CD1c-positive myeloid dendritic cell (primary cell): ENCODE measurements around the gene DPP6.
"Not testable (repeated sequence)": the region's sequence is repeated elsewhere in the genome, so short reads cannot be mapped to it uniquely, and the experiment has no call there.

ENCODE experiments used
- DNase-seq: peaks from one replicate; pipeline ENCODE4 v3.0.0-alpha.2; 2016; ENCODE audit errors: extremely low spot score

DPP6 gene

GRCh38 chr7:154927624-154928125 lies 875.5 kb downstream of the DPP6 start:
- DNase-seq = peak; percentile 90

- peak; percentile 99 for DNase-seq
Observed at GRCh38 chr7:154928136-154929005, 876.2 kb downstream of the DPP6 start.

- DNase-seq = no peak
Observed at GRCh38 chr7:154929006-154929726, 877.0 kb downstream of the DPP6 start.

- DNase-seq = no peak
Observed at GRCh38 chr7:154931906-154932305, 879.7 kb downstream of the DPP6 start.

DNA sequence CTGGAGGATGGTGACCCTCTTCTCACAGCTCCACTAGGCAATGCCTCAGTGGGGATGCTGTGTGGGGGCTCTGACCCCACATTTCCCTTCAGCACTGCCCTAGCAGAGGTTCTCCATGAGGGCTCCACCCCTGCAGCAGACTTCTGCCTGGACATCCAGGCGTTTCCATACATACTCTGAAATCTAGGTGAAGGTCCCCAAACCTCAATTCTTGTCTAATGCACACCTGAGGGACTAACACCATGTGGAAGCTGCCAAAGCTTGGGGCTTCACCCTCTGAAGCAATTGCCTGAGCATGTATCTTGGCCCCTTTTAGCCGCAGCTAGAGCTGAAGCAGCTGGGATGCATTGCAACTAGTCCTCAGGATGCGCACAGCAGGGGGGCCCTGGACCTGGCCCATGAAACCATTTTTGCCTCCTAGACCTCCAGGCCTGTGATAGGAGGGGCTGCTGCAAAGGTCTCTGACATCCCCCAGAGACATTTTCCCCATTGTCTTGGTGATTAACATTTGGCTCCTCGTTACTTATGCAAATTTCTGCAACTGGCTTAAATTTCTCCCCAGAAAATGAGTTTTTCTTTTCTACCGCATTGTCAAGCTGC lies 882.3 kb downstream of the DPP6 start:
- not testable (repeated sequence) for DNase-seq

DNA sequence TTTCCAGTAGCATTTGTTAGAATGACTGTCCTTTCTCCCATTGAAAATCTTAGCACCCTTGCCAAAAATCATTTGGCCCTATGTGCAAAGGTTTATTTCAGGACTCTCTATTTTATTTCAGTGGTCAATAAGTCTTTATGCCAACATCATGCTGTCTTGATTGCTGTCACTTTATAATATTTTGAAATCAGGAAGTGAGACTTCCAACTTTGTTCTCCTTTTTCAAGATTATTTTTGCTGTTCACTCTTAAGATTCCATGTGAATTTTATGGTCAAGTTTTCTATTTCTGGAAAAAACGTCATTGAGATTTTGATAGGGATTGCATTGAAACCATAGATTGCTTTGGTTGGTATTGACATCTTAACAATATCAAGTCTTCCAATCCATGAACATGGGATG lies 885.6 kb downstream of the DPP6 start:
- peak; percentile 42 for DNase-seq

- DNase-seq = no peak
Observed at GRCh38 chr7:154942691-154943090, 890.5 kb downstream of the DPP6 start.
